Osteocyte (in vitro differentiated cells): Measurements from ENCODE around the gene AFF1. TPM values are rescaled to one million over a fixed set of nuclear protein-coding genes. Genes with fewer than 3 reads are reported as not detected.
"Not testable (repeated sequence)": the region's sequence is repeated elsewhere in the genome, so short reads cannot be mapped to it uniquely, and the experiment has no call there.

Experiments used
- DNase-seq: peaks from one replicate; pipeline ENCODE4 v3.0.0; 2021; ENCODE audit warnings: mixed read lengths; ENCODE audit not compliant: unreplicated experiment; ENCODE audit errors: extremely low spot score
- H3K27ac Mint-ChIP-seq: one replicate; pipeline ENCODE4 v1.8.0; 2021; ENCODE audit warnings: mild to moderate bottlenecking, mixed read lengths; ENCODE audit not compliant: unreplicated experiment
- H3K27me3 Mint-ChIP-seq: one replicate; pipeline ENCODE4 v1.8.0; 2021; ENCODE audit warnings: mixed read lengths; ENCODE audit not compliant: unreplicated experiment
- H3K36me3 Mint-ChIP-seq: one replicate; pipeline ENCODE4 v1.8.0; 2021; ENCODE audit warnings: mixed read lengths; ENCODE audit not compliant: unreplicated experiment
- H3K4me1 Mint-ChIP-seq: one replicate; pipeline ENCODE4 v1.8.0; 2021; ENCODE audit warnings: mixed read lengths; ENCODE audit not compliant: unreplicated experiment
- H3K4me3 Mint-ChIP-seq: one replicate; pipeline ENCODE4 v1.8.0; 2021; ENCODE audit warnings: mild to moderate bottlenecking, moderate library complexity, mixed read lengths; ENCODE audit not compliant: unreplicated experiment
- H3K9me3 Mint-ChIP-seq: one replicate; pipeline ENCODE4 v1.8.0; 2021; ENCODE audit warnings: mixed read lengths; ENCODE audit not compliant: unreplicated experiment
- total RNA-seq: library from RNA; stranded (reverse); gene quantifications from 2 replicates; pipeline ENCODE4 v1.2.1, GENCODE V29; 2021
- TF ChIP-seq, protein P1 (sequence below): fragments of 200-600 bp; sonication (generic); IDR thresholded peaks from 2 replicates; pipeline ENCODE4 v1.5.0; 2021; ENCODE audit warnings: antibody characterized with exemption, mild to moderate bottlenecking, moderate library complexity

AFF1 gene
- total RNA-seq, 1 donor from 2014 or later, result 39.3 TPM

GRCh38 chr4:87081826-87082225, 147.0 kb downstream of the AFF1 start:
- Mint-ChIP-seq H3K36me3 (peaks cover 9% of the 10 kb centered on the region), H3K27me3 (no peaks in the 10 kb centered on the region), H3K27ac (peak overlapping the region; percentile 58), H3K4me1 (peaks cover 40% of the 10 kb centered on the region), H3K9me3 (no peaks in the 10 kb centered on the region), H3K4me3 (no peak overlapping the region)
- TF ChIP-seq, protein P1, sequence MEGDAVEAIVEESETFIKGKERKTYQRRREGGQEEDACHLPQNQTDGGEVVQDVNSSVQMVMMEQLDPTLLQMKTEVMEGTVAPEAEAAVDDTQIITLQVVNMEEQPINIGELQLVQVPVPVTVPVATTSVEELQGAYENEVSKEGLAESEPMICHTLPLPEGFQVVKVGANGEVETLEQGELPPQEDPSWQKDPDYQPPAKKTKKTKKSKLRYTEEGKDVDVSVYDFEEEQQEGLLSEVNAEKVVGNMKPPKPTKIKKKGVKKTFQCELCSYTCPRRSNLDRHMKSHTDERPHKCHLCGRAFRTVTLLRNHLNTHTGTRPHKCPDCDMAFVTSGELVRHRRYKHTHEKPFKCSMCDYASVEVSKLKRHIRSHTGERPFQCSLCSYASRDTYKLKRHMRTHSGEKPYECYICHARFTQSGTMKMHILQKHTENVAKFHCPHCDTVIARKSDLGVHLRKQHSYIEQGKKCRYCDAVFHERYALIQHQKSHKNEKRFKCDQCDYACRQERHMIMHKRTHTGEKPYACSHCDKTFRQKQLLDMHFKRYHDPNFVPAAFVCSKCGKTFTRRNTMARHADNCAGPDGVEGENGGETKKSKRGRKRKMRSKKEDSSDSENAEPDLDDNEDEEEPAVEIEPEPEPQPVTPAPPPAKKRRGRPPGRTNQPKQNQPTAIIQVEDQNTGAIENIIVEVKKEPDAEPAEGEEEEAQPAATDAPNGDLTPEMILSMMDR, result no peak
- no peak for DNase-seq

GRCh38 chr4:87085732-87086131, 150.9 kb downstream of the AFF1 start:
- H3K9me3 Mint-ChIP-seq, H3K27me3 Mint-ChIP-seq, DNase-seq, H3K36me3 Mint-ChIP-seq, H3K27ac Mint-ChIP-seq, H3K4me3 Mint-ChIP-seq: not testable (repeated sequence)
- H3K4me1 Mint-ChIP-seq, result peaks cover 15% of the 10 kb centered on the region

DNA sequence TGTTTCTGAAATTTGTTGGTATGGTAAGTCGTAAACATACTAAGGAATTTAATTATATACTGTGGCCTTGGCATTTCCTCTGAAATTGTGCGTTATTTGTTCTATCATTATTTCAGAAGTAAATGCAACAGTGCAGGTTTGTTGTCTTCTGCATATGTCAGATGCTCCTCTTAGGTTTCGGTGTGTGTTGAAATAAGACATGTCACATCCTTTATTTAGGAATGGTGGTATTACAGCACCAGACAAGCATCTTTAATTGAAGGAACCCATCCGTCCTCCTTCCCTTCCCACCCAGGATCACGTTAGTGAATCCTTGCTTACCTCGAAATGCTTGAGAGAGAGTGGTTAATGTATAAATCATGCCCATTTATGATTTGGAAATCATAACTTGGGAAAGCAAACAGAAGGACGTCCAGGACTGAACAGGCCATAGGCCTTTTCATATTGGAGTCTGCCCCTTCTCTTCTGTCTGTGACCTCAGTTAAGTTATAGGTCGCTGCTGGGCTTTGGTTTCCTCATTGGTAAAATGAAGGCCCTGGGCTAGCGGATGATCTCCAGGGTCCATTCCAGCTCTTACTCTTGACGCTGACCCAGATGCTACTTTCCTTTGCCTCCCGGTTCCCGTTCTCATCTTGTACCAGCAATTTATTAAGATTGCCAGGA, 151.5 kb downstream of the AFF1 start:
- no peak for DNase-seq
- TF ChIP-seq, protein P1, result no peak
- no peak overlapping the region for H3K4me3 Mint-ChIP-seq
- H3K36me3 Mint-ChIP-seq, result peaks cover 9% of the 10 kb centered on the region
- peaks cover 14% of the 10 kb centered on the region for H3K4me1 Mint-ChIP-seq
- H3K27me3 Mint-ChIP-seq, result no peaks in the 10 kb centered on the region
- no peak overlapping the region for H3K27ac Mint-ChIP-seq
- no peaks in the 10 kb centered on the region for H3K9me3 Mint-ChIP-seq

GRCh38 chr4:87087015-87087414, 152.2 kb downstream of the AFF1 start:
- H3K27me3 Mint-ChIP-seq, result no peaks in the 10 kb centered on the region
- TF ChIP-seq, protein P1, result no peak
- peaks cover 9% of the 10 kb centered on the region for H3K36me3 Mint-ChIP-seq
- no peak overlapping the region for H3K4me3 Mint-ChIP-seq
- H3K27ac Mint-ChIP-seq, result no peak overlapping the region
- H3K4me1 Mint-ChIP-seq, result peaks cover 7% of the 10 kb centered on the region
- no peaks in the 10 kb centered on the region for H3K9me3 Mint-ChIP-seq
- DNase-seq, result no peak

GRCh38 chr4:87087420-87087819, 152.6 kb downstream of the AFF1 start:
- peaks cover 7% of the 10 kb centered on the region for H3K4me1 Mint-ChIP-seq
- H3K4me3 Mint-ChIP-seq, result no peak overlapping the region
- DNase-seq, result no peak
- TF ChIP-seq, protein P1, result no peak
- peaks cover 9% of the 10 kb centered on the region for H3K36me3 Mint-ChIP-seq
- no peaks in the 10 kb centered on the region for H3K9me3 Mint-ChIP-seq
- H3K27me3 Mint-ChIP-seq, result no peaks in the 10 kb centered on the region
- peak overlapping the region; percentile 41 for H3K27ac Mint-ChIP-seq
